Mucosa of descending colon (tissue), 3 donors: Measurements from ENCODE around the gene TRMT61A. TPM values are rescaled to one million over a fixed set of nuclear protein-coding genes. Genes with fewer than 3 reads are reported as not detected.
A peak's percentile ranks its signal among the peaks of the same experiment; 100 is the strongest.

Experiments
- ATAC-seq: fragments of 200-7000 bp; cut with Tn5 transposase; one replicate; pipeline ENCODE4 v1.9.1; 2020; ENCODE audit warnings: mild to moderate bottlenecking, moderate library complexity
- DNase-seq, 3 donors: peaks; one replicate each; pipeline ENCODE4 v3.0.0-alpha.2; 2020
- H3K36me3 ChIP-seq: fragments of 200-600 bp; one replicate; pipeline ENCODE4 v1.8.0; 2021; ENCODE audit warnings: low read depth, mild to moderate bottlenecking
- H3K4me1 ChIP-seq: fragments of 200-600 bp; one replicate; pipeline ENCODE4 v1.8.0; 2021; ENCODE audit warnings: low read depth, mild to moderate bottlenecking
- H3K4me3 ChIP-seq: fragments of 200-600 bp; one replicate; pipeline ENCODE4 v1.8.0; 2021; ENCODE audit warnings: mild to moderate bottlenecking
- H3K9me3 ChIP-seq: fragments of 200-600 bp; one replicate; pipeline ENCODE4 v1.8.0; 2021; ENCODE audit warnings: mild to moderate bottlenecking
- intact Hi-C, 2 donors: fragments of 100-400 bp; cut with DNase I in 1 of 2; cut with micrococcal nuclease in 1 of 2; formaldehyde crosslinking; loops; one replicate each; pipeline versions ENCODE4 v1.11.0 to v1.11.1; 2022; cut with DNase I, micrococcal nuclease
- total RNA-seq, 3 donors: library from RNA; stranded (reverse); fragmentation: NEBNext Ultra II Directional in 2 of 3; extraction: Animal tissue kit (Norgen Biotek cat#: 25700) in 2 of 3; gene quantifications; one replicate each; pipeline versions ENCODE4 v1.2.1 to v1.2.4, GENCODE V29; 2021 to 2023
- TF ChIP-seq, protein P1 (sequence below): fragments of 200-600 bp; IDR thresholded peaks from one replicate; pipeline ENCODE4 v1.8.0; 2022; ENCODE audit warnings: antibody characterized with exemption, mild to moderate bottlenecking
- donor health status: DM: no; HTN: no; CAD: no; lungs with moderate emphysema.
- donor health status: DM: no; HTN: no; CAD: no.
- donor health status: DM: no; HTN: yes; CAD: no.

The TRMT61A gene
- total RNA-seq, 3 donors from 2014 or later: 10.2 to 23.7 (median 10.5) TPM

DNA sequence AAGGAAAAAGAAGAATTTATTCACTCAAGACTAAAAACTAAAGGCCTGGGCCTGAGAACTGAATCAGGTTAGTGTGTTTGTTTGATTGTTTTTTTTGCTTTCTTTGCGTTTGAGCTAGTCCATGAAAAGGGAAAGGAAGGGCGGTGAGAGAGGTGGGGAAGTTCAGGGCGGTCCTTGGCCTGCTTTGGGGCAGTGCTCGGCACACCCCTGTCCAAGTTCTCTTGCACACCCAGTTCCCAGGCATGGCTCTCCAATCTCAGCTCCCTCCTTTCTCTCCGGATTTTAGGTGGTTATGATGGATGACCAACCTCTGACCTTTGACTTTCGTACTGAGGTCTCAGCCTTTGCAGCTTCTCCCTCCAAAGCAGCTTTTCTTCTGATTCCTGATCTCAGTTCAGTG lies 45.1 kb downstream of the TRMT61A start:
- H3K36me3 ChIP-seq: no peaks in the 10 kb centered on the region

DNA sequence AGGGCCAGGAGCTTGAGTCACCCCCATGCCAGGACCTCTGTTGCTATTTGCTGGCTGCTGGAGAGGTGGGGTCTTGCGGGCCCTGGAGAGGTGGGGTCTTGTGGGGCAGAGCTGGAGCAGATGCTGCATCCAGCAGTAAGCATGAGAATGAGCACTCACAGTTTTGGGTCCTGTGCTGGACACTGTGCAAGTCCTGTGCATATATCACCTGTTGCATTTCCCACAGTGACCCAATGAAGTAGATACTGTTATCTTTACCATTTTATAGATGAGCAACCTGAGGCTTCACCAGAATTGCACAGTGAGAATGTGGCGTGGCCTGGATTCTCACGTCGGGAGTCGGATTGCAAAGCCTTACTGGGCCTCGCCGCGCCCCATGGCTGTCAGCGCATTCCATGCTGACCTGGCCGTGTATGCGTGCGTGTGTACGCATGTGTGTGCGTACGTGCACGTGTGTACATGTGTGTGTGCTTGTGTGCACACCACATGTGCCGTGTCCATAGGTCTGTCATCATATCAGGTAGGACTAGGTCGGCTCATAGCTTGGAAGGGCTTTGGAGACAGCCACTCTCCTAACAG lies 45.8 kb downstream of the TRMT61A start:
- Histone ChIP-seq H3K9me3 (no peaks in the 10 kb centered on the region), H3K4me1 (peaks cover 50% of the 10 kb centered on the region), H3K4me3 (no peak overlapping the region), H3K36me3 (no peaks in the 10 kb centered on the region)
- TF ChIP-seq, protein P1, sequence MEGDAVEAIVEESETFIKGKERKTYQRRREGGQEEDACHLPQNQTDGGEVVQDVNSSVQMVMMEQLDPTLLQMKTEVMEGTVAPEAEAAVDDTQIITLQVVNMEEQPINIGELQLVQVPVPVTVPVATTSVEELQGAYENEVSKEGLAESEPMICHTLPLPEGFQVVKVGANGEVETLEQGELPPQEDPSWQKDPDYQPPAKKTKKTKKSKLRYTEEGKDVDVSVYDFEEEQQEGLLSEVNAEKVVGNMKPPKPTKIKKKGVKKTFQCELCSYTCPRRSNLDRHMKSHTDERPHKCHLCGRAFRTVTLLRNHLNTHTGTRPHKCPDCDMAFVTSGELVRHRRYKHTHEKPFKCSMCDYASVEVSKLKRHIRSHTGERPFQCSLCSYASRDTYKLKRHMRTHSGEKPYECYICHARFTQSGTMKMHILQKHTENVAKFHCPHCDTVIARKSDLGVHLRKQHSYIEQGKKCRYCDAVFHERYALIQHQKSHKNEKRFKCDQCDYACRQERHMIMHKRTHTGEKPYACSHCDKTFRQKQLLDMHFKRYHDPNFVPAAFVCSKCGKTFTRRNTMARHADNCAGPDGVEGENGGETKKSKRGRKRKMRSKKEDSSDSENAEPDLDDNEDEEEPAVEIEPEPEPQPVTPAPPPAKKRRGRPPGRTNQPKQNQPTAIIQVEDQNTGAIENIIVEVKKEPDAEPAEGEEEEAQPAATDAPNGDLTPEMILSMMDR: no peak
- DNase-seq: peak in 1 of 3 donors; percentile 44
- no peak for ATAC-seq
- intact Hi-C loops: no loop called here

More for the DNA sequence above, 45.1 kb downstream of the TRMT61A start:
- ATAC-seq: no peak
- TF ChIP-seq, protein P1: no peak
- DNase-seq: peak in 1 of 3 donors; percentile 19
- Histone ChIP-seq H3K9me3 (no peaks in the 10 kb centered on the region), H3K4me1 (peaks cover 50% of the 10 kb centered on the region), H3K4me3 (no peak overlapping the region)
- intact Hi-C loops: no loop called here

DNA sequence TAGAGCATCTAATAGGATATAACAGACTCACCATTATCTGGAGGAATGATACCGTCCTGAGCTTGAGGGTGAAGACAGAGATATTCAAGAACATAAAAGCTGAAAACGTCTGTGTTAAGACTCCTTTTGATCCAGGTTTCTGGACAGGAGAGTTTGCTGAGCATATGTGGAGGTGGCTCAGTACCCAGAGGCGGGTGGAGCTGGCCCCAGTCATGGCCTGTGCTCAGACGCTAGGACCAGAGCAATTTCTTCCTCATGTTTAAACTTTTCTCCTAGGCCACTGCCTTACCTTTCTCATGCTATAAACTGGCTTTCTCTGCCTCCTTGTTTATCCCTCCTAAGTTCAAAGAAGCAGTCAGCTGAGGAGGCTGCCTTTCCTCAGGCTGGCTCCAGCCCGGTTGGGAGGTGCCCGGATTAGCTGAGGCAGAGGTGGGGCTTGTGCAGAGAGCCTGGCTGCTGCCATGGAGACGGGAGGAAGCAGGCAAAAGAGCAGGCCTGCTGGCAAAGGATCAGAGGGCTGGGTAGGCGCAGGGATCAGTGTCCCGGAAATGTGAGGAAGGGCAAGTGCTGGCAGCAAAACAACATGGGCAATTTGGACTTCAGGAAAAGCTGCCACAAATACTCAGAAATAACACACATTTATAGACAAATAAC lies 47.5 kb downstream of the TRMT61A start:
- TF ChIP-seq, protein P1: no peak
- ATAC-seq: peak; percentile 97
- H3K4me3 ChIP-seq: no peak overlapping the region
- peak; percentile 94 to 97 (median 95) for DNase-seq
- intact Hi-C loops: no loop called here
- no peaks in the 10 kb centered on the region for H3K9me3 ChIP-seq
- peaks cover 35% of the 10 kb centered on the region for H3K4me1 ChIP-seq
- H3K36me3 ChIP-seq: no peaks in the 10 kb centered on the region

DNA sequence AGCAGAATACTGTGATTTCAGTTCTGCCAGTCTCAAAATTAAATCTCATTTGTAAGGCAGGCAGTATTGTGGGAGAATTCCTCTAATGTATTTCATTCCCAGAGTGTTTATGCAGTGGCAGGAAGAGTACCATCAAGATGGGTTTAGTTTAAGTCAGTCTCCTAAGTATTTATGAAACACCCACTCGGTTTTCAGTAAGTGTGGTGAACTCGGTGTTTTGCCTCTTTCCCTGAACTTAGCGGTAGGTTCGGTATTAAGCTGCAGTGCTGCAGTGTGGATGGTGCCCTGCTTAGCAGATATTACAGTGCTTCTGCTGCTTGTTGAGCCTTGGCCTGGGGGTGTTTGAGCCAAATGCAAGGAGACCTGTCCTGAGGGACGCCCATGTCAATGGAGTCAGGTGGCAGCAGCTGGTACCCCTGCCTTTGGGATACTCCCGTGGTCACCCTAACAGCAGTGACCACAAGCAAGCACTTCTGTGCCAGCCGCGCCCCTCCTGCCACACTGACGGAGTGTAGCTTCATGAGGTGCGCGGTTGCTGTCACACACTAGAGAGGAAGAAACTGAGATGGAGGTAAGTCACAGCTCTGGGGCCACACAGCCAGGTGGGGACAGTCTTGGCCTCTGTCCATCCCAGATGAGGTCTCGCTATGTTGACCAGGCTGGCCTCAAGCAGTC lies 49.5 kb downstream of the TRMT61A start:
- Histone ChIP-seq H3K36me3 (no peaks in the 10 kb centered on the region), H3K4me1 (peaks cover 29% of the 10 kb centered on the region), H3K9me3 (no peaks in the 10 kb centered on the region), H3K4me3 (no peak overlapping the region)
- TF ChIP-seq, protein P1: no peak
- intact Hi-C loops: no loop called here
- no peak for ATAC-seq
- peak in 1 of 3 donors; percentile 39 for DNase-seq

DNA sequence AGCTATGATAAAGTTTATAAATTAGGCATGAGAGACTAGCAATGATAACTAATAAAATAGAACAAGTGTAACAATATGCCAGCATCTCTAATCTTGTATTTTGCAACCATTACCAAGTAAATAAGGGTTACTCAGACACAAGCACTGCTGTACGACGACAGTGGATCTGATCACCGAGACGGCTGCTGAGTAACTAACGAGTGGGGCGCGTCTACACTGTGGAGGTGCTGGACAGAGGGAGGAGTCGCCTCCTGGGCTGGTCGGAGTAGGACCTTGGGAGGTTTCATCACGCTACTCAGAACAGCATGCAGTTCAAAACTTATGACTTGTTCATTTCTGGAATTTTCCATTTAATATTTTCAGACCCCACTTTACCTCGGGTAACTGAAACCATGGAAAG lies 52.2 kb downstream of the TRMT61A start:
- Histone ChIP-seq H3K4me1 (peaks cover 21% of the 10 kb centered on the region), H3K9me3 (no peaks in the 10 kb centered on the region), H3K4me3 (no peak overlapping the region), H3K36me3 (no peaks in the 10 kb centered on the region)
- no peak for ATAC-seq
- DNase-seq: peak in 1 of 3 donors; percentile 24
- intact Hi-C loops: no loop called here
- TF ChIP-seq, protein P1: no peak
